Stimulated activated CD8-positive, alpha-beta memory T cell treated with anti-CD3 and anti-CD28 coated beads, Interleukin-12 subunit alpha, Interleukin-12 subunit beta, amount 100 ng/mL, for 1 hour (primary cell): ENCODE results near the gene GRIA4.
A peak's percentile ranks its signal among the peaks of the same experiment; 100 is the strongest.
"Not testable (repeated sequence)": the region's sequence is repeated elsewhere in the genome, so short reads cannot be mapped to it uniquely, and the experiment has no call there.

Source experiments
- DNase-seq: peaks from one replicate; pipeline ENCODE4 v3.0.0-alpha.2; 2020; ENCODE audit warnings: low read depth

Gene GRIA4

DNA sequence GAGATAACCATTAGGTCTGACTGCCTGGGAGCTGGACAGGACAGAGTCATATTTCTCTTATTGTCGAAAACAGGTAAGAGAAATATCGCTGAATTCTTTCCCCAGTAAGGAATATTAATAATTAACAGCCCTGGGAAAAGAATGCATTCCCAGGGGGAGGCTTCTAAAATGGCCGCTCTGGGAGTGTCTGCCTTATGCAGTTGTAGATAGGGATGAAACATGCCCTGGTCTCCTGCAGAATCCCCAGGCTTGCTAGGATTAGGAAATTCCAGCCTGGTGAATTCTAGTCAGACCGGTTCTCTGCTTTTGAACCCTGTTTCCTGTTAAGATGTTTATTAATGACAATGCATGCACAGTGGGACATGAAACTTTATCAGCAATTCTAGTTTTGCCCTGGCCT, 393.2 kb downstream of the GRIA4 start:
- DNase-seq, result not testable (repeated sequence)

DNA sequence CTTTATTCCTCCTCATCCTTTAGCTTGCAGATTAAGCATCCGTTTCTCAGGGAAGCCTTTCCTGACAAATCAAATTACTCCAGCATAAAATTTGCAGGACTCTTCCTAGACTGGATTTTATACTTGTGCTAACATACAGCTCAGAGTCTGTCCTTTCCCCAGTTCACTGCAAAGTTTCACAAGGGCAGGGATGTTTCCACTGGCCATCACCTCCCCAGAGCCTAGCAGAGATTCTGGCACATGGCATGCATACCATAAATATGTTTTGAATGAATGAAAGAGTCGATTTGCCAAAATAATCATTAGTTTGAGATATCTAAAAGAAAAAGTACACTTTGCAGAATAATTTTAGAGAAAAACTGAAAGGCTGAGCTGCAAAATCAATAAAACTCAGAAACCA, 401.6 kb downstream of the GRIA4 start:
- no peak for DNase-seq

DNA sequence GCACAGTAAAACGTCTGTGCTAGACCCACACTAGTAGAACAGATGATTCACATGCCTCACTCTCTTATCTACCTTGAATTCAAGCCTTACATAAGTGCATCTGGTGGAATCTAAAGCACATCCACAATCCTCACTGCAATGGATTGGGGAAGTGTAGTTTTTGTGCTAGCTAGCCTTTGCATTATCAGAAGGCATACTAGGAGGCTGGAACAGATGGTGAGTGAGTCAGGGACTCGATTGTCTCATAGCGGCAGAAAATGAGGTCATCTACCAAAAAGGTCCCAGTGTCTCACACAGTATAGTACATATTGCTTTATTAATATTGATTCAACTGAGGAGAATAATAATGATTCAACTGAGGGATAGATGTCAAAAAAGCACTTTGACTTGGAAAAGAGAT, 402.9 kb downstream of the GRIA4 start:
- no peak for DNase-seq

DNA sequence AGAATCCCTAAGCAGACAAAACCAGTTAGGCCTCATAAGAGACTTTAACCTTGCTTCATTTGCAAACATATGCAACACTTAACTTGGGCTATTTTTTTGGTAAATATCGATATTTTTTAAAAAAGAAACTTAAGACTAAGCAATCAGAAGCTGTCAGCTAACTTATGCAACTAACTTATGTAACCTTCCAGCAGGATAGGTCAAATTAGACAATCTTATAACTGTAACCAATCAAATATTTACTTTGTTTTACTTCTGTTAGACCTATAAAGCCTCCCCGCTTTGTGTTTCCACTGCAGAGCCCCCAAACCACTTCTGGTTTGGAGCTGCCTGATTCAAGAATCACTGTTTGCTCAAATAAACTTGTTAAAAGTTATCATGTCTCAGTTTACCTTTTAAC, 404.2 kb downstream of the GRIA4 start:
- DNase-seq, result no peak

DNA sequence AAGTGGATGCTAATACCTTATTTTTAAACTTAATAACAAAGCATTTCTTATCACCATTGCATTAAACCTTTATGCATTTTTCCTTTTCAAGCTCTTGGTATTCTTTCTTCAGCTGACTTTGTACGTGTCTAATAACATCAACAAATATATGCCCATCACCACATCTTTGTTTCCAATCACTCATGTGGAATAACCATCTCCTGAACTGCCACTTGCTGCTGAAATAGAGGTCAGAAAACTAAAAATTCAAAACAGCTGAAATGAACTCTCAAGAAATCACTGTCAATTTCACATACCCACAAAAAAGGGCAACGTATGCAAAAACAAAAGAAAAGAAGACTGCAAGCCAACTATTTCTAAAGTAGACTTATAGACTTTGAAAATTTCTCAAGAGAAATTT, 404.7 kb downstream of the GRIA4 start:
- no peak for DNase-seq

DNA sequence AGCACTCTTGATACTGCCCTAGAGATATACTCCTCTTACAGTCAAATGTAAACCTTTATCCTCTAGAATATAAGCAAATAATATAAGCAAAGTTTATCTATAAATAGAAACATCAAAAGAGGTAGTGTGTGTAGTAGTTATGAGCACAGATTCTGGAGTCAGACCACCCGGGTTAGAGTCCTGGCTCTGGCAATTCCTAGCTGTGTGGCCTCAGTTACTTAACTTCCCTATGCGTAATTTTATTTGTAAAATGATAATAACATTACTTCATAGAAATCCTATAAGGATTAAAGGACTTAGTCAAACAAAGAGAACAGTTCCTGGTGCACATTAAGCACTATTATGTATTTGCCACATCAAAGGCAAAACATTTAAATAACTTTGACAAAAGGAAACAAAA, 405.2 kb downstream of the GRIA4 start:
- DNase-seq, result no peak

DNA sequence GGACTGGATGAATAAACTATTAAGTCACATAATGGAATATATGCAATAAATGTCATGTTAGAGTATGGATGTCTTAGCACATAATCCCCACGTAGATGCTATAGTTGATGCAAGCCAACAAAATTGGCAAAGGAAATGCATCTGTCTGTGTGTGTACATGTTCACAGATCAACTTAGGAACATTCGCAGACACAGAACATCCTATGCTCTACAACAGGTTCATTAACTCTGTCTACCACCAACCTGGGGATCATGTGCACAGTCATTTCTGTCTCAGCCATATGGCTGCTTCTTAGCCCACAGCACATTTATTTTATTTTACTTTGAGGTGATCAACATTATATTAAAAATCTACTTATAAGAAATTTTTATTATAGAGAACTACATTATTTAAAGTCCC, 407.2 kb downstream of the GRIA4 start:
- DNase-seq, result no peak

DNA sequence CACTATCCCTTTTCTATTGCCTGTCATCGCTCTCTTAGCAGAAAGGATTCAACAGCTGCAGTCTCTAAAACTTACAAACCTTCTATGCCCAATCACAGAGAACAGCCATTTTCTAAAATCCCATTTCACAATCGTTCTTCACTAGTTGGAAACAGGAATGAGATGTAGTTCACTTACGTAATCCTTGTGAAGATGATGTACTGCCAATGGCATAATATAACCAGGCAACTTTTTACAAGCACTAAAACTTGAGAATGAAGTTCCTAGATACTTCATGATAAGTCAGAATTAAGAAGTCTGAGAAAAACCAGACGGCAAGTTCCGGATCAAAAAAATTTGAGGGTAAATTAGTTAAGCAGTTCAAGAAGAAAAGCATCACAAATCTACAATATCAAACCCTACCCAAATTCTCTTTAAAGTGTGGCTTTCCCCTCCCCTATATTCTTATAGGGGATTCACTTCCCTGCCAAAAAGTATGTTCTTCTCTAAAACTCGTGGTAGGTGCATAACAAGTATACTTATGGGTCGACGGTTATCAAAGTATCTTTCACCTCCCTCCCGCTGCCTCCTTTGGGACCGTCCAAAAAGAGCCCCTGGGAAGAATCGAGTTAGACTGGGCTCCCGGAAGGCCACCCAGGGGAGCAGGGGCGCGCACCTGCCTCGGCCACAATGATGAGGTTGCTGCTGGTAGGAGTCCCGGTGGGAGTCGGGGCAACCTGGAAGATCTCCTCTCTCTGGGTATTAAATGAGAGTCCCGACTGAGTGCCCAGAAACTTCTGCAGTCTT, 411.5 kb downstream of the GRIA4 start:
- DNase-seq, result no peak

DNA sequence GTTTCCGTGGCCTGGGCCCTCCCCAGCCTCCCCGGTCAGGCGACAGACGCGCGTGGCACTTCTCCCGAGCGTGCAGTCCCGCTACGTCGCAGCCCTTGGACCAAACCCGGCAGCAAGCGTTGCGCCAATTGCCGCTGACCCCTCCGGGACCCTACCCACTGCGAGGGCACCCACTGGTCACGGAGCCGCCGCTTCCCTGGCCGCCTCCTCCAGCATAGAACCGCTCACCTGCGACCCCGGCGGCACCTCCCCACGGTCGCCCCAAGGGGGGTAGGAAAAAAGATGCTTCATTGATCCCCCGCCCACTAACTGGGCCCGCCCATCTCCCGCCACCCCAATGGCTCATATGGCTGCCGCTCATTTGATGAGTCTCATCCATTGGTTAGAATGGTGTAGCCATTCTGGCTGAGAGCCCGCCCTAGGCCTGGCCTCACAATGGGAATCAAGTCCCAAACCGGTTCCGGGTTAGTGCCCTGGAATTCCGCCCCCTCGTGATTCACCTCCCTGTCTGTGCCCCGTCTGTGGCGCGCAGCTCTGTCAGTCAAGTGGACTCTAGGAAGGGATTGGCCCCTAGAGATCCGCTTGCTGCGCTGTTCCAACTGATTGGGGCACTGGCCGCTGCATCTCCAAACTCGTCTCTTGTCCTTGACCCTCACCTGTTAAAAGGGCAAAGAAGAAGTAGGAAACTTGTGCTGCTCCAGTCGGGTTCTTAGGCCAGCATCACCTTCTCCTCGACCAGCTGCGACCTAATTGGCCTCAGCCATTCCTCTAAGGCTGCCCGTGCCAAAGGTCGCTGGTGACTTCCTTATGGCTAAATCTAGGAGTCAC, 412.3 kb downstream of the GRIA4 start, which contains the start of gene MSANTD4:
Gene MSANTD4 (minus strand): TSS at position 274 of the 828 bp plus-strand sequence. CDS start 11,323 bp downstream, outside the sequence.
- DNase-seq, result peak; percentile 88

DNA sequence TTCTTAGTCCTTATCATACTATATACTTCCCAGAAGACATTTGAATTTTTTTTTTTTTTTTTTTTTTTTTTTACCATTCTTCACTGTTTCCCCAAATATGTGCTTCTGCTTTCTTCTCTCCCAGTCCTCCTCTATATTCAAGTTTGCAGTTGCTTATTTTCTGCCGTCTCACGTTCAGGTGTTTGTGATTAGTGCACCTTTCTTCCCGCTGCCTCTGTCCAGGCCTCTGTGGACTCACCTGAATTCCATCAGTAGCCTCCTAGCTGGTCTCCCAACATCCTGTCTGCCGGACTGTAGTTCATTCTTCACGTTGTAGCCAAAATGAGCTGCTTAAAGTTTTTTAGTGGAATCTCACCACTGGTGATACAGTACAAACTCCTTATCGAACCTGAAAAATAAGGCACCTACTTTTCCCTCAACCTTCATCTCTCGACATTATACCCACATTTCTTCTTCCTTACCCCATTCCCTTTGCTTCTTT, 413.0 kb downstream of the GRIA4 start:
- no peak for DNase-seq

DNA sequence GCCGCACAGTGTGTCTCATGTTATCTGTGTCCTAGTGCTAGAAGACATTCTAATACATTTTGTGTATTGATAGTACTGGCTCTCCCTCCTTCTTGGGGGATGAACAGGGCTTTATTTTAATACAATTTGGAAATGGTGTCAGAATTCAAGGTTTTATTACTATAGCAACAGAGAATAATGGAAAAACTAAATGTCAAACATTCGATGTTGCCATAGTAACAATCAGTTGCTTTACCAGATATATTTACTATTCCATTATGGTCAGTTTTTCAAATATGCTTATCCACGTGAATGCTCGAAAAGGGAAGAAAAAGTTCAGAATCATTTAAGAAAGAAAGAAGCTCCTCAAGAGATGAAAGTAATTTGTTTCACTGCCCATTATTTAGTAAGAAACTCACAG, 420.7 kb downstream of the GRIA4 start:
- DNase-seq, result no peak

DNA sequence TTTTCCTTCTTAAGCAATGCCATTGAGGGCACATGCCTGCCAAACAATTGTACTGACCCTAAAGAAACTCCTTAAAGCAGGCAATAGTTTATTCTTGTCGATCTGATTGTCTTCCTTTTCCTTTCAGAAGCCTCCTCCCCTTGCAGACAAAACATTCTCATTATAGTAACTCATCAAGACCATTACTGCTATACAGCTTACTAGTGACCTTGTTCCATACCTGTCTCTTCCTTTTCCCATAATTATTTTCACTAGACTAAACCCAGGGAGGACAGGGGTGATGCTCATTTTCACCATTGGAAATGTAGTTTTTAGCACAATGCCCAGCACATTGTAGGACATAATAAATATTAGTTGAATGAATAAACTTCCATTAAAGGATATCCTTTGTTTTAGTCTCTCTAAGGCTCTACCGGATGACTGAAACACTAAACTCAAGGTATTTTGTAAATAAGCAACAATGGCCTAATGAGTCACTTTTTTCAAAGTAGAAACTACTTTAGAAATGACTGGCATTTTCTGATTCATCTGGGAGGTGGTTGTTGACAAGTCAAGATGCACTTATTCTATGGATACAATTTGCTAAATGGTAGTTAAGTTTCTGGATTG, 421.4 kb downstream of the GRIA4 start:
- DNase-seq, result no peak
